ENCODE data around the gene FDXACB1.
"Not testable (repeated sequence)": the region's sequence is repeated elsewhere in the genome, so short reads cannot be mapped to it uniquely, and the experiment has no call there.

Gene FDXACB1

GRCh38 chr11:111909378-111909777, 30.4 kb upstream of the FDXACB1 start:
- DNase-seq (ENCODE audit: low read depth in 1 of 2, low spot score in 1 of 2), result no peak

DNA sequence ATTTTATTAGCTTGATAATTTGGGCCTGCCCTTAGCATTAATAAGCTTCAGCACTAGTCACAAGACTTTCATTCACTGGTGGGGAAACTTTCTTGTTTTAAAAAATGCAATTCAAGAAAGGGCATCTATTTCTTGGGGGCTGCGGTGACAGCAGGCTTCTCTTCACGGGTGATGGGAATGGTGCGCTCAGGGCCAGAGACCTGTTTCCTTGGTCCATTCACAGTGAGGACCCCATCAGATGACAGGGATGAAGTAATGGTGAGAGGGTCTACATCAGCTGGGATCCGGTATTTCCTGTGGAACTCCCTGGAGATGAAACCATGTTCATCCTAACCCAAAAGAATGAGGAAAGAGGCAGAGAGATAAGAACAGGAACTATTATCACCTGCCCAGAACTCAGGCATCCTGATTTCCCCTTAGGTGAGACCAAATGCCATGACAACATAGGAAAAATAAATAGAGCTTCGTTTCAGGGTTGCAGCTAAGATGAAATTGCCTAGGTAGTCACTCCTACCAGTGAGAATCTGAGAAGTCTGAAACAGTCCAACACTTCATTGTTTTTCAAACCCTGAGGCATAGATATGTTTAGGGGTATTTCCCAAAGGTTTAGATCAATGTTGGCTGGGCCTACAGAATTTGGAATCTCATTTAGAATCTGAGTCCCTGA, 29.8 kb upstream of the FDXACB1 start:
- DNase-seq (ENCODE audit: low read depth in 1 of 2, low spot score in 1 of 2), result no peak

DNA sequence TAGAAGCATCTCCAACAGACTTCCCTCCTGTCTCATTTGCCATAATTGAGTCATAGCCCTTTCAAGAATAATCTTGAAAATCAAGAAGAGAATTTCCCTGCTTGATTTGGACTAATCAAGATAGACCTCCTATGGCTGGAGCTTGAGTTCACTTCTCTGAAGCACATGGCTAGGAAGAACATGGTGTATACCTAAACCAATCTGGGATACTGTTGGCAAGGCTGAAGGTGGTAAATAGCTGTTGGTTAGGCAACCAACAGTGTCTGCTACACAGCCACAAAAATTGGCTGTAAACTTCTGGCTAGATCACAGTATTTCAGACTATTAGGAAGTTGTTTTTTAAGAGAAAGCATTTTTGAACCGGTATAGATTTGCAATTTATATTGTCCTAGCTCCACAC, 27.7 kb upstream of the FDXACB1 start:
- no peak for DNase-seq (ENCODE audit: low read depth in 1 of 2, low spot score in 1 of 2)

- no peak for DNase-seq (ENCODE audit: low read depth in 1 of 2, low spot score in 1 of 2)
Observed at GRCh38 chr11:111905411-111905810, 26.4 kb upstream of the FDXACB1 start.

DNA sequence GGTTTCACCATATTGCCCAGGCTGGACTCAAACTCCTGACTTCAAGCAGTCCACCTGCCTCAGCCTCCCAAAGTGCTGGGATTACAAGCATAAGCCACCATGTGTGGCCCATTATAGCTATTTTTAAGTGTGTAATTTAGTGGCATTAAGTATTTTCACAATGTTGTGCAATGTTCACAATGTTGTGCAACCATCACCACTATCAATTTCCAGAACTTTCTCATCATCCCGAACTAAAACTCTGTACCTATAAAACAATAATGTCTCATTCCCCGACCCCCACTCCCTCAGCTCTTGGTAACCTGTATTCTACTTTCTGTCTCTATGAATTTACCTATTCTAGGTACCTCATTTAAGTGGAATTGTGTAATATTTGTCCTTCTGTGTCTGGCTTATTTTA, 7.9 kb upstream of the FDXACB1 start:
- no peak for DNase-seq (ENCODE audit: low read depth in 1 of 2, low spot score in 1 of 2)

DNA sequence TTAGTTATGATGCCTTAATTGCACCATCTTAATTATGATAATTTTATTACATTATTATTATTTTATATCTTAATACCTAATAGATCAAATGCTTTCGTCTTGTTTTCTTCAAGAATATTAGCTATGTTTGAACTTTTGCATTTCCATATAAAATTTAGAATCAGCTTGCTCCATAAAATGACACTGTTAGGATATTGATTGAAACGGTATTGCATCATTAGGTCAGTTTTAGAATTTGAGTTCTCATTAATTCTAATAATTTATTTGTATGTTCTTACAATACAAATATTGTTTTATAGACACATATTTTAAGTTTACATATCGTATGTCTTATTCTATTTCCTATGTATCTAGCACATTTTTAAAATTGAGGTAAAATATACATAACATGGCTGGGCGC, 7.1 kb upstream of the FDXACB1 start:
- DNase-seq (ENCODE audit: low read depth in 1 of 2, low spot score in 1 of 2), result no peak

DNA sequence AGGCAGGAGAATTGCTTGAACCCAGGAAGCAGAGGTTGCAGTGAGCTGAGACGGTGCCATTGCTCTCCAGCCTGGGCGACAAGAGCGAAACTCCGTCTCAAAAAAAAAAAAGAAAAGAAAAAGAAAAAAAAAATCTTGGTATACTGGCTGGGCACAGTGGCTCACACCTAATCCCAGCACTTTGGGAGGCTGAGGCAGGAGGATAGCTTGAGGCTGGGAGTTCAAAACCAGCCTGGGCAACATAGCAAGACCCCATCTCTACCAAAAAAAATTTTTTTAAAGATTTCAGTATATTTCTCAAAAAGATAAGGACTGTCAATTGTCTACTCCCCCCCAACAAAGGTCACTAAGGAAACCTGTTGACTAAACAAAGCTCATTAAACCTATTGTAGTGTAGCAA, 6.1 kb upstream of the FDXACB1 start:
- not testable (repeated sequence) for DNase-seq (ENCODE audit: low read depth in 1 of 2, low spot score in 1 of 2)

GRCh38 chr11:111882202-111882601, 3.2 kb upstream of the FDXACB1 start:
- no peak for DNase-seq (ENCODE audit: low read depth in 1 of 2, low spot score in 1 of 2)

DNA sequence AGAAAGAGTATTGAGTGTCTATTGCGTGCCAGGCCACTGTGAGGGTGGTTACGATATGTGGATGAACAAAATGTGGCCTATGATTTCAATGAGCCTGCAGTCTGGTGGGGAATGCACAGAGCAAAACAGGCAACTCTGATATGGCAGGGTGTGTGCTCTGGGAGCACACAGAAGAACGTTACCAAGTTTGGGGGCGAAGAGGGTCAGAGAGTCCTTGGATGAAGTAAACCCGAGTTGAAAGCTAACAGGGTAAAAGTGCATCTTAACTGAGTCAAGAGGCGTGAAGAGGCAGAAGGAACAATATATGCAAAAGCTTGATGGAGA, 634 bp upstream of the FDXACB1 start:
- no peak for DNase-seq (ENCODE audit: low read depth in 1 of 2, low spot score in 1 of 2)

DNA sequence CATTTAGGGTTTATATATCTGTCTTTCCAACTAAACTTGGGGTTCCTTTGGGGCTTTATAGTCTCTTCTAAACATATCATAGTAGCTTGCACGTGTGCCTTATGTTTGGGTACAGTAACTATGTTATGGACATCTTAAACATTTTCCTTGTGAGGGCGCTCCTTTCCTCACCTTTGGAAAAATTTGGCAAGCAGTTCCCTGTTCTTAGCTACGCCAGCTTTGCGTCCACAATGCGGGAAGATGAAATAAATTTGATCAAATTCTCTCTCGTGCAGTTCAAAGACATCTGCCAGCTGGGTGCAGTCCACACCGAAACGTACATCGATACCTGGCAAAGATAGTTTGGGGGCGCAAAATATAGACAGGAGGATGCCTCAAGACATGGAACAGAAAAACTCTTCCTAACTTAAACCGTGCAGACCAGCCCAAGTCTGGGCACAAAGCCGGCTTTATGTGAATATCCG, 548 bp downstream of the FDXACB1 start:
- DNase-seq (ENCODE audit: low read depth in 1 of 2, low spot score in 1 of 2), result no peak

DNA sequence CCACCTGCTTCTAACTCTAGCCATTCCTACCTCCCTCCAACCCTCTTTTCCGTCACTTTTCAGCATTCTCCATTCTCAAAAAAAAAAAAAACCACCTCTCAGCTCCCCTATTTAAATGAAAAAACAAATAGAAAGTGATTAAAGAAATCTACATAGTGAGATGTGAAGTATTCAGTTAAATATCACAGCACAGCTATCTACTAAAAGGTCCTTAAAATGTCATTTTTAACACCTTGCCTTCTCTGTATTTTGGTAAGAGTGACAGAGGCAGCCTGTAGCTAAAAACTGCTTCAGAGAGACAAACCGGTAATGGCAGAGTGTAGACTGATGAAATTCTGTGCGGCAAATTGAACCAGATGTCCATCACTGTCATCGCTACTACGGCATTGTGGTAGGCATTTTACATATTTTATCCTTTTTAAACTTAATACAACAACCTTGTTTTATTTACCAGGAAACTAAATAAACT, 7.2 kb downstream of the FDXACB1 start:
- DNase-seq (ENCODE audit: low read depth in 1 of 2, low spot score in 1 of 2), result no peak

DNA sequence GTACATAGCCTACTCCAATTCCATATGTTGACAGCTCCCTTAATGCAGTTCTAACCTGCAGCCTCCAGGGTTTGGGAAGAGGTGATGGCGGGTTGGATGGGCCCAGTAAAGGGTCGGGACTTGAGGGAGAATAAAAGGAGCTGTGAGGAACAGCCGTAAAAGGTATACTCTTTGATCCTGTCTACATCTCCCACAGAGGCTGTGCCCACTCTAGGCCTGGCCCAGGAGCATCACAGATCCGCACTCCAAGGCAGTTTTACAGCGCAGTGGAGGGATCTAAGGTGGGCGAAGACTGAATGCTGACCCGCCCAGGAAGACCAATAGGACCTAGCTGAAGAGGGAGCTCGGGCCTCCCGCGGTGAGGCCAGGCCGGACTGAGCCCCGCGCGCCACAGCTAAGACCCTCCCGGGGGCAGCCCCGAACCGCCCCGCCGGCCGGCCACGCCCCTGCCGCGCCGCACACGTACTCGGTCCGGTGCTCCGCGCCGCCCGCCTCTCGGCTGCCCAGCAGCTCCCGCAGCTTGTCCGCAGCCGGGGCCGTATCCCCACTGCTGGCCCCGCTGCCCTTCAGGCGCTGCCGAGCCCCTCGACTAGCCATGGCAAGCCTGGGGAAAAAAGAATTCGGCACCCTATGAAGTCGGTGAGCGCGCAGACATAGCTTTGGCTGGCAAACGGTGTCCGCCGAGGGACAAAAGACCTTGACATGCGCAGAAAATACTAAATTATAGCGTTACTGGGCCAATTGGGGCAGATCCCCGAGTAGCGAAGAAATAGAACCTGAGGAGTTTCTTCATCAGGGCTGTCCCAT, 7.9 kb downstream of the FDXACB1 start, which contains the start of gene ALG9:
TSS of gene ALG9 (minus strand) at position 696 of the 807 bp plus-strand sequence. CDS start at position 597, 99 bp downstream.
- peak; percentile 75 to 90 for DNase-seq (ENCODE audit: low read depth in 1 of 2, low spot score in 1 of 2)

- DNase-seq (ENCODE audit: low read depth in 1 of 2, low spot score in 1 of 2), result no peak
Observed at GRCh38 chr11:111870522-111870885, 8.5 kb downstream of the FDXACB1 start.

- DNase-seq (ENCODE audit: low read depth in 1 of 2, low spot score in 1 of 2), result no peak
Observed at GRCh38 chr11:111870113-111870512, 8.9 kb downstream of the FDXACB1 start.

DNA sequence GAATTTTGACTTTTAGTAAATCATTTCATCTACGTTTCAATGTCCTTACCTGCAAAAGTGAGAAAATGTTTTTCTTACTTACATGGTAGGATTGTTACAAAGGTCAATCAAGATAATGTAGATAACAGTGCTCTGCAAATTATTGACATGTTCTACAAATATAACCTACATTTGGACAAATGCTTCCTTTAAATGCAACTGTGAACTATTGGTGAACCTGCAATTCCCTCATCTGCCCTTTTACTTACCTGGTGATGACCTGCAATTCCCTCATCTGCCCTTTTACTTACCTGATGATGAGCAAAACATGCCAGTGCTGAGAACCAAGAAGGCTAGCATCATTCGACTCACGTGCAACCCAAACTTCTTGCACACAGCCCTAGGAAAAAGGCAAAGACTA, 18.7 kb downstream of the FDXACB1 start:
- DNase-seq (ENCODE audit: low read depth in 1 of 2, low spot score in 1 of 2), result no peak

GRCh38 chr11:111855506-111855905, 23.5 kb downstream of the FDXACB1 start:
- no peak for DNase-seq (ENCODE audit: low read depth in 1 of 2, low spot score in 1 of 2)

DNA sequence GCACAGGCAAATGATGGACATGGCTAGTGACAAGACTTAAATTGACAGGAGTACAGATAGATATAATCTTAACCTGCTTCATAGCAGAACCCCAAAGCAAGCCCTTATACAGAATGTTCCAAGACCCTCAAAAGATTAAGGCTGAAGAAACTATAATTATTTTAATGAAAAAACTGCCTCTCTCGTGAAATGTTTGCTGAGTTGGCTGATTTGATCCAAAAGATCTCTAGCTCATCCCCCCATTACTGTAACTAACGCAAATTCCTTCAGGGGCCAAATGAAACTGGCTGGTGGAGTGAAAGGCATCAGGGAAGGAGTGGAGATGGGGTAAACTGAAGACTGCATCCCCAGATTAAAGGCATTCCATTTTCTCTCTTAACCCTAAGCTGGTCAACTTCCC, 26.9 kb downstream of the FDXACB1 start:
- no peak for DNase-seq (ENCODE audit: low read depth in 1 of 2, low spot score in 1 of 2)

DNA sequence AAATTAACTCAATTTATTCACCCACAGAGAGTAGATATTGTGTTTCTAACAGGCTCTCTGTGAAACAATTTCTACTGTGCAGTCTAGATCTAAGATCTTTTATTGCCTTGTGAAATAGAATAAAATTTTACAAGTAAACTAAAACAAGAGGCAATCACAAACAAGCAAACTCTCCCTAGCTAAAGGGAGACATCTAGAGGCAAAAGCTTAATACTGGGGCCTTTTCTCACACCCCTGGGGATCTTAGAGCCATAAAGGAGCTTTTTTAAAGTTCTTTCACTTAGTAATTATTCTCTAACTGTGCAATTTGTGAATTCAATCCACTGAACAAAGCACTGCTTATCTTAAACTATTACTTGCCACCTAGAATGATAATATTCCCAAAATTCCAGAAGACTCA, 27.3 kb downstream of the FDXACB1 start:
- no peak for DNase-seq (ENCODE audit: low read depth in 1 of 2, low spot score in 1 of 2)

- no peak for DNase-seq (ENCODE audit: low read depth in 1 of 2, low spot score in 1 of 2)
Observed at GRCh38 chr11:111851067-111851466, 27.9 kb downstream of the FDXACB1 start.

DNA sequence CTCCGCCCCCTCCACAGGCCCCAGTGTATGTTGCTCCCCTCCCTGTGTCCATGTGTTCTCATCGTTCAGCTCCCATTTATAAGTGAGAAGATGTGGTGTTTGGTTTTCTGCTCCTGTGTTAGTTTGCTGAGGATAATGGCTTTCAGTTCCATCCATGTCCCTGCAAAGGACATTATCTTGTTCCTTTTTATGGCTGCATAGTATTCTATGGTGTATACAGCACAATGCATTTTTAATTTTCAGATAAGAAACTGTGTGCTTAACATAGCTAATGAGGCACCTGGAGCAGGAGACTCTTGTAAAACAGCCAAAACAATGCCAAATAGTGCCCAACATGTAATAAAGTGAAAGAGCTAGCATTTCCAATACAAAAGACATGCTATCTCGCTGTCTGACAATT, 29.3 kb downstream of the FDXACB1 start:
- DNase-seq (ENCODE audit: low read depth in 1 of 2, low spot score in 1 of 2), result no peak

GRCh38 chr11:111846636-111847035, 32.3 kb downstream of the FDXACB1 start:
- DNase-seq (ENCODE audit: low read depth in 1 of 2, low spot score in 1 of 2), result no peak

- DNase-seq (ENCODE audit: low read depth in 1 of 2, low spot score in 1 of 2), result no peak
Observed at GRCh38 chr11:111846063-111846462, 32.9 kb downstream of the FDXACB1 start.

Data from activated T-helper 1 cell treated with anti-CD3 and anti-CD28 coated beads, Interleukin-2, amount 50 U/mL, for 16 hours (primary cell).